ENCODE data around the gene PIMREG. TPM values are rescaled to one million over a fixed set of nuclear protein-coding genes. Genes with fewer than 3 reads are reported as not detected.

Gene PIMREG
- total and polyA plus RNA-seq, 2 experiments from 2014 or later, result 24.4 to 28.7 TPM

DNA sequence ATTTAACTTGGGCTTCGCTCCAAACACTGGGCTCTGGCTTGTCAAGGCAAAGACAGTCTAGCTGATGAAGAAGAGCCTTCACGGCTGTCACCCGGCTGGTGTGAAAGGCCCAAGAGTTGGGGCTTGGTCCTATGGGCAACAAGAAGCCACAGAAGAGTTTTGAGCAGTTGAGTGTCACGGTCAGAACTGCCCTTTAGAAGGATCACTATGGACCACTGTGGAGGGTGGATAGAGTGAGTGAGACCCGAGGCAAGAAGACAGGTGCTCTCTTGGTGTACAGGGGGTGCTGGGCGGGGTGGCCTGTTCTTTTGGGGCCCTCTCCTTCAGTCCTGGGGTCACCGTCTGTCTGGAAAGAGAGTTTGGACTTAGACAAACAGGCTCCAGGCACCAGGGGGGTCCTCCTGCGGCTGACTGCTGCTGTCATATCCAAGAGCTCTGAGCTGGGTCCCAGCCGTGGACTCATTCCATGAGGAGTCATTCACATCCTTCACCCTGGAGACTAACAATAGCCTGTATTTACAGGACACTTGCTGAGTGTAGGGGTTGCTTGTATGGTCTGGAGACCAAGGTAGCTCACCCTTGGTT is 2.4 kb downstream of the PIMREG start:
- Histone ChIP-seq H3K27me3 (replicated peaks; ENCODE audit: insufficient read depth) (no peaks in the 10 kb centered on the region), H2AFZ (no peak overlapping the region), H3K9ac (no peak overlapping the region), H3K27ac (no peak overlapping the region), H3K79me2 (ENCODE audit: insufficient read depth) (no peaks in the 10 kb centered on the region), H4K20me1 (ENCODE audit: insufficient read depth) (no peaks in the 10 kb centered on the region), H3K4me3 (no peak overlapping the region), H3K4me2 (ENCODE audit: unreplicated experiment) (no peak overlapping the region), H3K9me2 (ENCODE audit: insufficient read depth) (no peaks in the 10 kb centered on the region), H3F3A (ENCODE audit: insufficient read depth) (no peaks in the 10 kb centered on the region), H3K36me3 (ENCODE audit: low read depth) (no peaks in the 10 kb centered on the region), H3K9me3 (ENCODE audit: low read depth) (no peaks in the 10 kb centered on the region), H3K4me1 (ENCODE audit: insufficient read depth) (no peaks in the 10 kb centered on the region)
- 86 to 91% methylated on average over 9 of the region's 9 CpGs for WGBS, 2 experiments (ENCODE audit: low coverage in 1 of 2, low lambda C conversion rate in 2 of 2, missing lambda C conversion rate in 2 of 2)
- TF ChIP-seq EZH2phosphoT487 (IDR thresholded peaks at IDR 0.05; ENCODE audit: insufficient read depth, low read depth) (no peak), EZH2 (IDR thresholded peaks at IDR 0.05; ENCODE audit: insufficient read depth, poor library complexity, severe bottlenecking) (no peak)
- in situ Hi-C loops (cut with MboI), result loop anchor here (25.0 kb wide), 2 partner anchors 984 to 1184 kb away; partner anchors contain the start of gene DHX33
- no peak for DNase-seq

DNA sequence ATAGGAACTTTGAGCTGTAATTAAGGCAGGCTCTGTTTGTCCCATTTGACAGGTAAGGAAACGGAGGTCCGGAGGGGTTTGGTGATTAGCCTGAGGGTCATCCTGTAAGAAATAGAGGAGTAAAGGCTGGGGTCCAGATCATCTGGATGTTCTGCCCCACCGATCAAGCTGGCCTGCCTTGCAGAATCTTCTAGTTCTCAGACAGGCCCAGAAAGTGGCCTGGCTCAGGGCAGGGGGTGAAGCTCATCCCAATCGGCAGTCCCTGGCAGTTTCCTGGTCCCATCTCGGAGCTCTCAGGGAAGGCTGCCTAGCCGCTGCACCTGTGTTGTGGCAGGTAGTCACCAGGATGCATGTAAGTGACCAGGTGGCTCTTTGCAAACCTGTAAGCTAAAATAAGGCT is 4.2 kb downstream of the PIMREG start:
- in situ Hi-C loops (cut with MboI), result loop anchor here (25.0 kb wide), 2 partner anchors 986 to 1186 kb away; partner anchors contain the start of gene DHX33
- Histone ChIP-seq H3K4me3 (no peak overlapping the region), H4K20me1 (ENCODE audit: insufficient read depth) (no peaks in the 10 kb centered on the region), H3K9me3 (ENCODE audit: low read depth) (no peaks in the 10 kb centered on the region), H3K4me2 (ENCODE audit: unreplicated experiment) (no peak overlapping the region), H3K27me3 (replicated peaks; ENCODE audit: insufficient read depth) (no peaks in the 10 kb centered on the region), H3K9ac (no peak overlapping the region), H3F3A (ENCODE audit: insufficient read depth) (no peaks in the 10 kb centered on the region), H3K79me2 (ENCODE audit: insufficient read depth) (no peaks in the 10 kb centered on the region), H3K36me3 (ENCODE audit: low read depth) (no peaks in the 10 kb centered on the region), H3K9me2 (ENCODE audit: insufficient read depth) (no peaks in the 10 kb centered on the region), H3K4me1 (ENCODE audit: insufficient read depth) (no peaks in the 10 kb centered on the region), H3K27ac (no peak overlapping the region), H2AFZ (no peak overlapping the region)
- WGBS, 2 experiments (ENCODE audit: low coverage in 1 of 2, low lambda C conversion rate in 2 of 2, missing lambda C conversion rate in 2 of 2), result 95 to 99% methylated on average over 6 of the region's 6 CpGs
- DNase-seq, result no peak
- TF ChIP-seq EZH2phosphoT487 (IDR thresholded peaks at IDR 0.05; ENCODE audit: insufficient read depth, low read depth) (no peak), EZH2 (IDR thresholded peaks at IDR 0.05; ENCODE audit: insufficient read depth, poor library complexity, severe bottlenecking) (no peak)

DNA sequence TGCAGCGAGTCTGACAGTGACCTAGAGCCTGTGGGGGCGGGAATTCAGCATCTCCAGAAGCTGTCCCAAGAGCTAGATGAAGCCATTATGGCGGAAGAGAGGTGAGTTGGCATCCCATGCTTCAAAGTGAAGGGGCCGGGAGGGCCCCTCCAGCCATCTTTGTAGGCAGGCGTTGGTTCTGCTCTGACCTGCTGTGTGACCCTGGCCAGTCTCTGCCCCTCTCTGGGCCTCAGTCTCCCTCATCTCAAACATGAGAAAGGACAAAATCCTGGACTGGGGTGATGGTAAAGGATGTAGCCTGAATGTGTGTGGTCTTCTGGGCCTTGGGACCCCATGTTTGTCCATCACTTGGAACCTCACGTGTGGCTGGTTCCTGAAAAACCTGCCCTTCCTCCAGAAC is 5.1 kb downstream of the PIMREG start:
- Histone ChIP-seq H3K4me2 (ENCODE audit: unreplicated experiment) (no peak overlapping the region), H3F3A (ENCODE audit: insufficient read depth) (no peaks in the 10 kb centered on the region), H3K9me3 (ENCODE audit: low read depth) (no peaks in the 10 kb centered on the region), H3K27me3 (replicated peaks; ENCODE audit: insufficient read depth) (no peaks in the 10 kb centered on the region), H3K4me3 (no peak overlapping the region), H2AFZ (no peak overlapping the region), H3K27ac (no peak overlapping the region), H3K9ac (no peak overlapping the region), H3K4me1 (ENCODE audit: insufficient read depth) (no peaks in the 10 kb centered on the region), H3K36me3 (ENCODE audit: low read depth) (no peaks in the 10 kb centered on the region), H3K9me2 (ENCODE audit: insufficient read depth) (no peaks in the 10 kb centered on the region), H3K79me2 (ENCODE audit: insufficient read depth) (no peaks in the 10 kb centered on the region), H4K20me1 (ENCODE audit: insufficient read depth) (no peaks in the 10 kb centered on the region)
- no peak for DNase-seq
- WGBS, 2 experiments (ENCODE audit: low coverage in 1 of 2, low lambda C conversion rate in 2 of 2, missing lambda C conversion rate in 2 of 2), result 100% methylated on average over 6 of the region's 6 CpGs
- no peak for TF ChIP-seq EZH2 (IDR thresholded peaks at IDR 0.05; ENCODE audit: insufficient read depth, poor library complexity, severe bottlenecking)
- no peak for TF ChIP-seq EZH2phosphoT487 (IDR thresholded peaks at IDR 0.05; ENCODE audit: insufficient read depth, low read depth)
- in situ Hi-C loops (cut with MboI), result loop anchor here (25.0 kb wide), 2 partner anchors 987 to 1187 kb away; partner anchors contain the start of gene DHX33

DNA sequence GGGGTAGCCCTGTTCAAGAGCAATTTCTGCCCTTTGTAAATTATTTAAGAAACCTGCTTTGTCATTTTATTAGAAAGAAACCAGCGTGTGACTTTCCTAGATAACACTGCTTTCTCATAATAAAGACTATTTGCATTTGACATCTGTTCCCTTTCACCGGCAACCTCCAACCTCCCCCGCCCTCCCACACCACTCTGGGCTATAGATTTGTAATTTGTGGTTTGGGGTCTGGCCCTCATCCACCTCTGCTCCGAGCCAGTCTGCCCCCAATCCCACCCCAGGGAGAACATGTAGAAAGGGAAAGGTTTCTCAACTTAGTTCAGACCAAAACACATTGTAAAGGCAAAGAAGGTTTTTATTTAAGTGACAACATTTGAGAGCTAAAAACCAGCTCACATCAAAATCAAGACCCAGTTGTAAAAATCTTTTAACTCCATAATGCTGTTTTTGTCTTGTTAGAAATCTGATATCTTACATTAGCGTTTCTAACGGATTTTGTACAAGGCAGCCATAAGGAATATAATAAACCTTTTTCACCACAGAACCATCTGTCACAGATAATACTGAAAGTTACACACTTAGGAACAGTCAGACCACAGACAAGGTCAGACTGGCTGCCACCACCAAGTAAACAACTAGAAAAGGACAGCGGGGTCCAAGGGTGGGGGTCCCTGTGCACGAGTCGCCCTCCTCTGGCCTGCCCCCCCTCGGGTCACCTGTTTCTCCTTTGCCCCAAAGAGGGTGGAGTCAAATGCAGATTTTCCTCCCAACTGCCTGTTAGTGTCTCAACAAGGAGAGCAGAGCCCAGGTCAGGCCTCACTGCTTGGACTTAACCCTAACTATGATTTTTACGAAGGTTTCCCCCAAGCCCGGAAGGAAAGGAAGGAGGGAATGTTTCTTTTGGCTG is 6.9 kb downstream of the PIMREG start:
- DNase-seq, result no peak
- Histone ChIP-seq H4K20me1 (ENCODE audit: insufficient read depth) (no peaks in the 10 kb centered on the region), H3K9ac (no peak overlapping the region), H3K27ac (no peak overlapping the region), H3K4me3 (no peak overlapping the region), H3K9me3 (ENCODE audit: low read depth) (no peaks in the 10 kb centered on the region), H3K9me2 (ENCODE audit: insufficient read depth) (no peaks in the 10 kb centered on the region), H3K79me2 (ENCODE audit: insufficient read depth) (no peaks in the 10 kb centered on the region), H3K36me3 (ENCODE audit: low read depth) (no peaks in the 10 kb centered on the region), H2AFZ (no peak overlapping the region), H3F3A (ENCODE audit: insufficient read depth) (no peaks in the 10 kb centered on the region), H3K4me2 (ENCODE audit: unreplicated experiment) (no peak overlapping the region), H3K4me1 (ENCODE audit: insufficient read depth) (no peaks in the 10 kb centered on the region), H3K27me3 (replicated peaks; ENCODE audit: insufficient read depth) (no peaks in the 10 kb centered on the region)
- no peak for TF ChIP-seq EZH2phosphoT487 (IDR thresholded peaks at IDR 0.05; ENCODE audit: insufficient read depth, low read depth)
- no peak for TF ChIP-seq EZH2 (IDR thresholded peaks at IDR 0.05; ENCODE audit: insufficient read depth, poor library complexity, severe bottlenecking)
- 58 to 64% methylated on average over 11 to 12 of the region's 12 CpGs for WGBS, 2 experiments (ENCODE audit: low coverage in 1 of 2, low lambda C conversion rate in 2 of 2, missing lambda C conversion rate in 2 of 2)
- in situ Hi-C loops (cut with MboI), result no loop called here
